ENCODE measurements around the gene HIRA.

Gene HIRA

GRCh38 chr22:19438298-19438697, 6.8 kb upstream of the HIRA start:
- TF ChIP-seq FOXM1 (IDR thresholded peaks at IDR 0.05; ENCODE audit: borderline replicate concordance, low read depth), result no peak
- no peak for TF ChIP-seq REST (IDR thresholded peaks at IDR 0.05; ENCODE audit: low read depth)
- TF ChIP-seq NFIC (IDR thresholded peaks at IDR 0.05), result no peak
- TF ChIP-seq TCF12 (IDR thresholded peaks at IDR 0.05; ENCODE audit: low read depth), result no peak
- TF ChIP-seq TAF1 (IDR thresholded peaks at IDR 0.05; ENCODE audit: low read depth), result no peak
- no peak for TF ChIP-seq EGR1 (IDR thresholded peaks at IDR 0.05)
- TF ChIP-seq USF1 (IDR thresholded peaks at IDR 0.05), result no peak
- TF ChIP-seq TEAD4 (IDR thresholded peaks at IDR 0.05), result no peak
- TF ChIP-seq CEBPB (IDR thresholded peaks at IDR 0.05), result no peak
- TF ChIP-seq MAX (IDR thresholded peaks at IDR 0.05), result no peak
- TF ChIP-seq ZBTB7A (IDR thresholded peaks at IDR 0.05; ENCODE audit: low read depth), result no peak
- no peak for TF ChIP-seq CREB1 (IDR thresholded peaks at IDR 0.05; ENCODE audit: low read depth)
- TF ChIP-seq RAD21 (IDR thresholded peaks at IDR 0.05; ENCODE audit: low read depth), result no peak
- no peak for TF ChIP-seq EP300 (IDR thresholded peaks at IDR 0.05; ENCODE audit: borderline replicate concordance)
- TF ChIP-seq YY1 (IDR thresholded peaks at IDR 0.05; ENCODE audit: low read depth), result no peak

GRCh38 chr22:19434829-19435580, 3.5 kb upstream of the HIRA start:
- TF ChIP-seq REST (IDR thresholded peaks at IDR 0.05; ENCODE audit: low read depth) (no peak), ZBTB7A (IDR thresholded peaks at IDR 0.05; ENCODE audit: low read depth) (no peak), CREB1 (IDR thresholded peaks at IDR 0.05; ENCODE audit: low read depth) (no peak), EP300 (IDR thresholded peaks at IDR 0.05; ENCODE audit: borderline replicate concordance) (no peak), TEAD4 (IDR thresholded peaks at IDR 0.05) (no peak), NFIC (IDR thresholded peaks at IDR 0.05) (no peak), TCF12 (IDR thresholded peaks at IDR 0.05; ENCODE audit: low read depth) (no peak), TAF1 (IDR thresholded peaks at IDR 0.05; ENCODE audit: low read depth) (no peak)

GRCh38 chr22:19434401-19434800, 2.9 kb upstream of the HIRA start:
- TF ChIP-seq RAD21 (IDR thresholded peaks at IDR 0.05; ENCODE audit: low read depth) (no peak), TEAD4 (IDR thresholded peaks at IDR 0.05) (no peak), CEBPB (IDR thresholded peaks at IDR 0.05) (no peak), EGR1 (IDR thresholded peaks at IDR 0.05) (no peak), FOXM1 (IDR thresholded peaks at IDR 0.05; ENCODE audit: borderline replicate concordance, low read depth) (no peak), CREB1 (IDR thresholded peaks at IDR 0.05; ENCODE audit: low read depth) (no peak), REST (IDR thresholded peaks at IDR 0.05; ENCODE audit: low read depth) (no peak), EP300 (IDR thresholded peaks at IDR 0.05; ENCODE audit: borderline replicate concordance) (no peak), TCF12 (IDR thresholded peaks at IDR 0.05; ENCODE audit: low read depth) (no peak), USF1 (IDR thresholded peaks at IDR 0.05) (no peak), ZBTB7A (IDR thresholded peaks at IDR 0.05; ENCODE audit: low read depth) (no peak), MAX (IDR thresholded peaks at IDR 0.05) (no peak), NFIC (IDR thresholded peaks at IDR 0.05) (no peak), YY1 (IDR thresholded peaks at IDR 0.05; ENCODE audit: low read depth) (no peak)

GRCh38 chr22:19432133-19432851, 759 bp upstream of the HIRA start, which contains the start of gene MRPL40:
MRPL40 (plus strand) TSS chr22:19432545; CDS start chr22:19432555, 10 bp downstream.
- peak; percentile 47; the same call in 1 of the 2 replicates for TF ChIP-seq ZBTB7A (IDR thresholded peaks at IDR 0.05; ENCODE audit: low read depth)
- TF ChIP-seq TAF1 (IDR thresholded peaks at IDR 0.05; ENCODE audit: low read depth), result peak; percentile 79
- TF ChIP-seq RAD21 (IDR thresholded peaks at IDR 0.05; ENCODE audit: low read depth), result peak; percentile 11; the same call in 1 of the 2 replicates
- TF ChIP-seq EGR1 (IDR thresholded peaks at IDR 0.05), result peak; percentile 88
- TF ChIP-seq TEAD4 (IDR thresholded peaks at IDR 0.05), result peak; percentile 24; the same call in 1 of the 2 replicates
- peak; percentile 92 for TF ChIP-seq YY1 (IDR thresholded peaks at IDR 0.05; ENCODE audit: low read depth)
- TF ChIP-seq CEBPB (IDR thresholded peaks at IDR 0.05), result 0 out of 2 replicates have a peak, but pooled peaks have one; percentile 12
- TF ChIP-seq CREB1 (IDR thresholded peaks at IDR 0.05; ENCODE audit: low read depth), result peak; percentile 50; the same call in 1 of the 2 replicates
- no peak for TF ChIP-seq FOXM1 (IDR thresholded peaks at IDR 0.05; ENCODE audit: borderline replicate concordance, low read depth)
- peak; percentile 75 for TF ChIP-seq USF1 (IDR thresholded peaks at IDR 0.05)
- TF ChIP-seq NFIC (IDR thresholded peaks at IDR 0.05), result no peak
- peak; percentile 66 for TF ChIP-seq TCF12 (IDR thresholded peaks at IDR 0.05; ENCODE audit: low read depth)
- no peak for TF ChIP-seq REST (IDR thresholded peaks at IDR 0.05; ENCODE audit: low read depth)
- no peak for TF ChIP-seq EP300 (IDR thresholded peaks at IDR 0.05; ENCODE audit: borderline replicate concordance)
- peak; percentile 91 for TF ChIP-seq MAX (IDR thresholded peaks at IDR 0.05)

Measured in Ishikawa (cell line).